ENCODE results near the gene NAIP.
"Not testable (repeated sequence)": the region's sequence is repeated elsewhere in the genome, so short reads cannot be mapped to it uniquely, and the experiment has no call there.

- TF ChIP-seq, protein P1, sequence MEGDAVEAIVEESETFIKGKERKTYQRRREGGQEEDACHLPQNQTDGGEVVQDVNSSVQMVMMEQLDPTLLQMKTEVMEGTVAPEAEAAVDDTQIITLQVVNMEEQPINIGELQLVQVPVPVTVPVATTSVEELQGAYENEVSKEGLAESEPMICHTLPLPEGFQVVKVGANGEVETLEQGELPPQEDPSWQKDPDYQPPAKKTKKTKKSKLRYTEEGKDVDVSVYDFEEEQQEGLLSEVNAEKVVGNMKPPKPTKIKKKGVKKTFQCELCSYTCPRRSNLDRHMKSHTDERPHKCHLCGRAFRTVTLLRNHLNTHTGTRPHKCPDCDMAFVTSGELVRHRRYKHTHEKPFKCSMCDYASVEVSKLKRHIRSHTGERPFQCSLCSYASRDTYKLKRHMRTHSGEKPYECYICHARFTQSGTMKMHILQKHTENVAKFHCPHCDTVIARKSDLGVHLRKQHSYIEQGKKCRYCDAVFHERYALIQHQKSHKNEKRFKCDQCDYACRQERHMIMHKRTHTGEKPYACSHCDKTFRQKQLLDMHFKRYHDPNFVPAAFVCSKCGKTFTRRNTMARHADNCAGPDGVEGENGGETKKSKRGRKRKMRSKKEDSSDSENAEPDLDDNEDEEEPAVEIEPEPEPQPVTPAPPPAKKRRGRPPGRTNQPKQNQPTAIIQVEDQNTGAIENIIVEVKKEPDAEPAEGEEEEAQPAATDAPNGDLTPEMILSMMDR (conservative IDR thresholded peaks at IDR 0.05; ENCODE audit: low read depth in 2 of 2), result not testable (repeated sequence)
- TF ChIP-seq POLR2AphosphoS5 (IDR thresholded peaks at IDR 0.05; ENCODE audit: low read depth); EZH2 (IDR thresholded peaks at IDR 0.05; ENCODE audit: low read depth, unreplicated experiment); NANOG (IDR thresholded peaks at IDR 0.05; ENCODE audit: borderline replicate concordance); ZNF114 (CRISPR knock-in tag; IDR thresholded peaks at IDR 0.05); JUNB (IDR thresholded peaks at IDR 0.05; ENCODE audit: unreplicated experiment); EZH2phosphoT487 (IDR thresholded peaks at IDR 0.05; ENCODE audit: unreplicated experiment); ETS1 (IDR thresholded peaks at IDR 0.05): not testable (repeated sequence)
- TF ChIP-seq, protein P2, sequence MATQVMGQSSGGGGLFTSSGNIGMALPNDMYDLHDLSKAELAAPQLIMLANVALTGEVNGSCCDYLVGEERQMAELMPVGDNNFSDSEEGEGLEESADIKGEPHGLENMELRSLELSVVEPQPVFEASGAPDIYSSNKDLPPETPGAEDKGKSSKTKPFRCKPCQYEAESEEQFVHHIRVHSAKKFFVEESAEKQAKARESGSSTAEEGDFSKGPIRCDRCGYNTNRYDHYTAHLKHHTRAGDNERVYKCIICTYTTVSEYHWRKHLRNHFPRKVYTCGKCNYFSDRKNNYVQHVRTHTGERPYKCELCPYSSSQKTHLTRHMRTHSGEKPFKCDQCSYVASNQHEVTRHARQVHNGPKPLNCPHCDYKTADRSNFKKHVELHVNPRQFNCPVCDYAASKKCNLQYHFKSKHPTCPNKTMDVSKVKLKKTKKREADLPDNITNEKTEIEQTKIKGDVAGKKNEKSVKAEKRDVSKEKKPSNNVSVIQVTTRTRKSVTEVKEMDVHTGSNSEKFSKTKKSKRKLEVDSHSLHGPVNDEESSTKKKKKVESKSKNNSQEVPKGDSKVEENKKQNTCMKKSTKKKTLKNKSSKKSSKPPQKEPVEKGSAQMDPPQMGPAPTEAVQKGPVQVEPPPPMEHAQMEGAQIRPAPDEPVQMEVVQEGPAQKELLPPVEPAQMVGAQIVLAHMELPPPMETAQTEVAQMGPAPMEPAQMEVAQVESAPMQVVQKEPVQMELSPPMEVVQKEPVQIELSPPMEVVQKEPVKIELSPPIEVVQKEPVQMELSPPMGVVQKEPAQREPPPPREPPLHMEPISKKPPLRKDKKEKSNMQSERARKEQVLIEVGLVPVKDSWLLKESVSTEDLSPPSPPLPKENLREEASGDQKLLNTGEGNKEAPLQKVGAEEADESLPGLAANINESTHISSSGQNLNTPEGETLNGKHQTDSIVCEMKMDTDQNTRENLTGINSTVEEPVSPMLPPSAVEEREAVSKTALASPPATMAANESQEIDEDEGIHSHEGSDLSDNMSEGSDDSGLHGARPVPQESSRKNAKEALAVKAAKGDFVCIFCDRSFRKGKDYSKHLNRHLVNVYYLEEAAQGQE (IDR thresholded peaks at IDR 0.05; ENCODE audit: unreplicated experiment), result not testable (repeated sequence)
- TF ChIP-seq, protein P3, sequence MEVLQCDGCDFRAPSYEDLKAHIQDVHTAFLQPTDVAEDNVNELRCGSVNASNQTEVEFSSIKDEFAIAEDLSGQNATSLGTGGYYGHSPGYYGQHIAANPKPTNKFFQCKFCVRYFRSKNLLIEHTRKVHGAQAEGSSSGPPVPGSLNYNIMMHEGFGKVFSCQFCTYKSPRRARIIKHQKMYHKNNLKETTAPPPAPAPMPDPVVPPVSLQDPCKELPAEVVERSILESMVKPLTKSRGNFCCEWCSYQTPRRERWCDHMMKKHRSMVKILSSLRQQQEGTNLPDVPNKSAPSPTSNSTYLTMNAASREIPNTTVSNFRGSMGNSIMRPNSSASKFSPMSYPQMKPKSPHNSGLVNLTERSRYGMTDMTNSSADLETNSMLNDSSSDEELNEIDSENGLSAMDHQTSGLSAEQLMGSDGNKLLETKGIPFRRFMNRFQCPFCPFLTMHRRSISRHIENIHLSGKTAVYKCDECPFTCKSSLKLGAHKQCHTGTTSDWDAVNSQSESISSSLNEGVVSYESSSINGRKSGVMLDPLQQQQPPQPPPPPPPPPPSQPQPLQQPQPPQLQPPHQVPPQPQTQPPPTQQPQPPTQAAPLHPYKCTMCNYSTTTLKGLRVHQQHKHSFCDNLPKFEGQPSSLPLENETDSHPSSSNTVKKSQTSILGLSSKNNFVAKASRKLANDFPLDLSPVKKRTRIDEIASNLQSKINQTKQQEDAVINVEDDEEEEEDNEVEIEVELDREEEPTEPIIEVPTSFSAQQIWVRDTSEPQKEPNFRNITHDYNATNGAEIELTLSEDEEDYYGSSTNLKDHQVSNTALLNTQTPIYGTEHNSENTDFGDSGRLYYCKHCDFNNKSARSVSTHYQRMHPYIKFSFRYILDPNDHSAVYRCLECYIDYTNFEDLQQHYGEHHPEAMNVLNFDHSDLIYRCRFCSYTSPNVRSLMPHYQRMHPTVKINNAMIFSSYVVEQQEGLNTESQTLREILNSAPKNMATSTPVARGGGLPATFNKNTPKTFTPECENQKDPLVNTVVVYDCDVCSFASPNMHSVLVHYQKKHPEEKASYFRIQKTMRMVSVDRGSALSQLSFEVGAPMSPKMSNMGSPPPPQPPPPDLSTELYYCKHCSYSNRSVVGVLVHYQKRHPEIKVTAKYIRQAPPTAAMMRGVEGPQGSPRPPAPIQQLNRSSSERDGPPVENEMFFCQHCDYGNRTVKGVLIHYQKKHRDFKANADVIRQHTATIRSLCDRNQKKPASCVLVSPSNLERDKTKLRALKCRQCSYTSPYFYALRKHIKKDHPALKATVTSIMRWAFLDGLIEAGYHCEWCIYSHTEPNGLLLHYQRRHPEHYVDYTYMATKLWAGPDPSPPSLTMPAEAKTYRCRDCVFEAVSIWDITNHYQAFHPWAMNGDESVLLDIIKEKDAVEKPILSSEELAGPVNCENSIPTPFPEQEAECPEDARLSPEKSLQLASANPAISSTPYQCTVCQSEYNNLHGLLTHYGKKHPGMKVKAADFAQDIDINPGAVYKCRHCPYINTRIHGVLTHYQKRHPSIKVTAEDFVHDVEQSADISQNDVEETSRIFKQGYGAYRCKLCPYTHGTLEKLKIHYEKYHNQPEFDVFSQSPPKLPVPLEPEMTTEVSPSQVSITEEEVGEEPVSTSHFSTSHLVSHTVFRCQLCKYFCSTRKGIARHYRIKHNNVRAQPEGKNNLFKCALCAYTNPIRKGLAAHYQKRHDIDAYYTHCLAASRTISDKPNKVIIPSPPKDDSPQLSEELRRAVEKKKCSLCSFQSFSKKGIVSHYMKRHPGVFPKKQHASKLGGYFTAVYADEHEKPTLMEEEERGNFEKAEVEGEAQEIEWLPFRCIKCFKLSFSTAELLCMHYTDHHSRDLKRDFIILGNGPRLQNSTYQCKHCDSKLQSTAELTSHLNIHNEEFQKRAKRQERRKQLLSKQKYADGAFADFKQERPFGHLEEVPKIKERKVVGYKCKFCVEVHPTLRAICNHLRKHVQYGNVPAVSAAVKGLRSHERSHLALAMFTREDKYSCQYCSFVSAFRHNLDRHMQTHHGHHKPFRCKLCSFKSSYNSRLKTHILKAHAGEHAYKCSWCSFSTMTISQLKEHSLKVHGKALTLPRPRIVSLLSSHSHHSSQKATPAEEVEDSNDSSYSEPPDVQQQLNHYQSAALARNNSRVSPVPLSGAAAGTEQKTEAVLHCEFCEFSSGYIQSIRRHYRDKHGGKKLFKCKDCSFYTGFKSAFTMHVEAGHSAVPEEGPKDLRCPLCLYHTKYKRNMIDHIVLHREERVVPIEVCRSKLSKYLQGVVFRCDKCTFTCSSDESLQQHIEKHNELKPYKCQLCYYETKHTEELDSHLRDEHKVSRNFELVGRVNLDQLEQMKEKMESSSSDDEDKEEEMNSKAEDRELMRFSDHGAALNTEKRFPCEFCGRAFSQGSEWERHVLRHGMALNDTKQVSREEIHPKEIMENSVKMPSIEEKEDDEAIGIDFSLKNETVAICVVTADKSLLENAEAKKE (CRISPR knock-in tag; IDR thresholded peaks at IDR 0.05), result not testable (repeated sequence)
These were observed 57.9 kb downstream of the NAIP start for GRCh38 chr5:70967220-70967619.

All from GM23338 (cell line).